NT2/D1 (cell line): Measurements from ENCODE around the gene RPL28.

Experiments used
- YY1 ChIP-seq: IDR thresholded peaks from 2 replicates; pipeline ENCODE4 v1.6.1; 2011; ENCODE audit not compliant: insufficient read length, insufficient read depth
- ZNF274 ChIP-seq: IDR thresholded peaks from 2 replicates; pipeline ENCODE4 v1.6.1; 2011; ENCODE audit warnings: mild to moderate bottlenecking, low read depth, low read length

GRCh38 chr19:55348317-55349034, 37.3 kb upstream of the RPL28 start:
- no peak for TF ChIP-seq ZNF274
- no peak for TF ChIP-seq YY1
